ENCODE results near the gene ZNF516.

DNA sequence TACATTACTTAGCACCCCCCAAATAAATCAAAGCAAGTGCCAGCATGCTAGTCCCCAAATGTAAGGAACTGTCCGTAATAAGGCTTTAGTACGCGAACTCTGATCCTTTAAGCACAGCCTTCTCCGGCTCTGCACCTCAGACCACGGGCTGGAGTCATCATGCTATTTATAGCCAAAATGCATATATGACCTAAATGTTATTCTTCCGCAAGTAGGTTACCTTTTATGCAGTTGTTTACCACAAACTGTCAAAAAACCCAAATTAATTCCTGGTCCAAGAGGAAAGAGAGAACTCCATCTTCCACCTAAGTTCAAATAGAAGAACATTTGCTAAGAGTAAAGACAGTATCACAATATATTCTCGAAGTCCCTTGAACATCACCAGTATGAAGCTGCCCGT lies 42.7 kb downstream of the ZNF516 start:
- TF ChIP-seq EZH2 (IDR thresholded peaks at IDR 0.05; ENCODE audit: borderline replicate concordance, low read depth, low read length, severe bottlenecking) = no peak
- no peak for TF ChIP-seq CTCF (IDR thresholded peaks at IDR 0.05; ENCODE audit: borderline replicate concordance, extremely low read depth, low read length, poor library complexity, severe bottlenecking)
